ENCODE measurements around the gene DOCK2.

- TF ChIP-seq POLR2AphosphoS5 (IDR thresholded peaks at IDR 0.05; ENCODE audit: borderline replicate concordance, low read depth, low read length): no peak
- TF ChIP-seq EZH2 (IDR thresholded peaks at IDR 0.05): no peak
Measured at GRCh38 chr5:169735913-169736312, 98.8 kb downstream of the DOCK2 start.
